Endothelial cell of umbilical vein (primary cell): ENCODE results near the gene SLC6A20. TPM values are rescaled to one million over a fixed set of nuclear protein-coding genes. Genes with fewer than 3 reads are reported as not detected.

Experiments
- BruUV-seq: library from RNA; stranded (reverse); fragments of 400-500 nt; replicated peaks from 2 replicates; lab custom pipeline; 2021; lab: Mats Ljungman, UMichigan
- CTCF ChIA-PET: fragments of 300-600, 350-600 bp; sonication (Branson Sonifier 250); formaldehyde crosslinking; loops from one replicate; lab custom pipeline; 2021; ENCODE audit warnings: antibody characterized with exemption, inconsistent platforms; lab: Charles Lee
- POLR2A ChIA-PET: fragments of 300-600, 350-600 bp; sonication (Branson Sonifier 250); formaldehyde crosslinking; loops from one replicate; lab custom pipeline; 2021; ENCODE audit warnings: antibody characterized with exemption, inconsistent platforms; lab: Charles Lee
- DNase-seq: peaks from one replicate; pipeline ENCODE4 v3.0.0-alpha.2; 2011; ENCODE audit warnings: low read depth, low spot score
- FAIRE-seq: peaks from 2 replicates; lab custom pipeline; 2011; peaks lifted over from hg19 to GRCh38; lab: Jason Lieb, UNC
- H2AFZ ChIP-seq: 2 replicates; pipeline ENCODE4 v1.6.0; 2012; ENCODE audit warnings: low read depth, low read length, control low read depth, inconsistent platforms
- H3K27ac ChIP-seq: 2 replicates; pipeline ENCODE4 v1.5.1; 2011; ENCODE audit warnings: low read depth, mild to moderate bottlenecking, control low read depth, low read length, moderate library complexity; ENCODE audit not compliant: insufficient read depth
- H3K27me3 ChIP-seq, 2 experiments: 2 replicates each; pipeline versions ENCODE4 v1.6.0 to v1.6.1; 2011; ENCODE audit warnings: low read length in 2 of 2, mixed read lengths in 1 of 2; ENCODE audit not compliant: control insufficient read depth in 2 of 2, insufficient read depth in 2 of 2
- H3K36me3 ChIP-seq, 2 experiments: 2 replicates in 1 of 2; 3 replicates in 1 of 2; pipeline ENCODE4 v1.5.1; 2011; ENCODE audit warnings: low read length in 2 of 2, mild to moderate bottlenecking in 1 of 2, moderate library complexity in 1 of 2; ENCODE audit not compliant: control insufficient read depth in 2 of 2, insufficient read depth in 2 of 2; ENCODE audit errors: extremely low read depth in 1 of 2
- H3K4me1 ChIP-seq: 3 replicates; pipeline ENCODE4 v1.5.1; 2011; ENCODE audit warnings: mild to moderate bottlenecking, low read length; ENCODE audit not compliant: control insufficient read depth, insufficient read depth; ENCODE audit errors: extremely low read depth
- H3K4me2 ChIP-seq: 2 replicates; pipeline ENCODE4 v1.6.1; 2011; ENCODE audit warnings: low read length, control low read depth, mixed read lengths; ENCODE audit not compliant: insufficient read depth
- H3K4me3 ChIP-seq, 3 experiments: fragments of 200-600 bp in 1 of 3; sonication (generic), shearing (Covaris generic) in 1 of 3; replicated peaks in 1 of 3; 2 replicates each; pipeline ENCODE4 v1.5.1; 2011 to 2016; ENCODE audit warnings: control low read depth in 3 of 3, low read length in 3 of 3, mild to moderate bottlenecking in 2 of 3, inconsistent platforms in 1 of 3, low read depth in 1 of 3, moderate library complexity in 1 of 3; ENCODE audit not compliant: insufficient read depth in 1 of 3
- H3K79me2 ChIP-seq: 2 replicates; pipeline ENCODE4 v1.6.0; 2012; ENCODE audit warnings: low read length, inconsistent platforms; ENCODE audit not compliant: control insufficient read depth, insufficient read depth
- H3K9ac ChIP-seq: replicated peaks from 2 replicates; pipeline ENCODE3; 2011; ENCODE audit warnings: low read length, control low read depth; ENCODE audit not compliant: insufficient read depth; ENCODE audit errors: extremely low read depth
- H3K9me1 ChIP-seq: replicated peaks from 3 replicates; pipeline ENCODE4 v1.6.0; 2011; ENCODE audit warnings: mild to moderate bottlenecking, low read length; ENCODE audit not compliant: control insufficient read depth, insufficient read depth; ENCODE audit errors: extremely low read depth
- H3K9me3 ChIP-seq: replicated peaks from 2 replicates; pipeline ENCODE4 v1.5.1; 2012; ENCODE audit warnings: low read length, inconsistent platforms; ENCODE audit not compliant: control insufficient read depth, insufficient read depth
- H4K20me1 ChIP-seq: replicated peaks from 2 replicates; pipeline ENCODE3; 2011; ENCODE audit warnings: mild to moderate bottlenecking, low read length; ENCODE audit not compliant: control insufficient read depth, insufficient read depth; ENCODE audit errors: extremely low read depth
- CTCF ChIP-seq, 2 donors: IDR thresholded peaks; 1 replicate in 1 of 2; 2 replicates in 1 of 2; pipeline ENCODE4 v1.5.1; 2011; ENCODE audit warnings: low read length in 2 of 2, mild to moderate bottlenecking in 2 of 2, moderate library complexity in 2 of 2, control low read depth in 1 of 2, inconsistent platforms in 1 of 2, low read depth in 1 of 2; ENCODE audit not compliant: insufficient read depth in 1 of 2; ENCODE audit errors: extremely low read depth in 1 of 2
- EZH2 ChIP-seq: IDR thresholded peaks from 2 replicates; pipeline ENCODE4 v1.6.1; 2012; ENCODE audit warnings: borderline replicate concordance, low read depth, mild to moderate bottlenecking, moderate library complexity, low read length, inconsistent platforms; ENCODE audit not compliant: severe bottlenecking
- FOS ChIP-seq: IDR thresholded peaks from 2 replicates; pipeline ENCODE4 v1.6.1; 2011; ENCODE audit warnings: mild to moderate bottlenecking, low read length, moderate library complexity, borderline replicate concordance; ENCODE audit not compliant: insufficient read depth
- JUN ChIP-seq: IDR thresholded peaks from 2 replicates; pipeline ENCODE4 v1.6.1; 2011; ENCODE audit warnings: borderline replicate concordance, low read depth; ENCODE audit not compliant: insufficient read length, insufficient read depth
- MAX ChIP-seq: IDR thresholded peaks from 2 replicates; pipeline ENCODE4 v1.6.1; 2011; ENCODE audit not compliant: insufficient read depth, insufficient read length
- POLR2A ChIP-seq: IDR thresholded peaks from 2 replicates; pipeline ENCODE4 v1.6.1; 2012; ENCODE audit warnings: low read depth, mild to moderate bottlenecking, control low read depth, low read length
- POLR2AphosphoS5 ChIP-seq: IDR thresholded peaks from 2 replicates; pipeline ENCODE4 v1.6.1; 2012; ENCODE audit warnings: low read depth, mild to moderate bottlenecking, control low read depth, low read length, moderate library complexity; ENCODE audit not compliant: insufficient read depth
- dilution Hi-C: fragments of 300-500 bp; cut with MboI; formaldehyde crosslinking; loops from one replicate; pipeline ENCODE4 v1.15.0; 2019; ENCODE audit warnings: low sequenced_read_pairs; ENCODE audit not compliant: extremely low pct_ligation_motif_present
- intact Hi-C: fragments of 100-400 bp; cut with micrococcal nuclease; formaldehyde crosslinking; loops from one replicate; pipeline ENCODE4 v1.10.0; 2022
- polyA plus RNA-seq, 4 experiments: library from polyadenylated mRNA; depleted of rRNA in 3 of 4; stranded (reverse) in 3 of 4; unstranded in 1 of 4; fragments of >200 nt; gene quantifications; 2 replicates each; pipeline versions ENCODE4 v1.2.1 to v1.2.3, GENCODE V29; 2011 to 2012; ENCODE audit warnings: missing spikeins in 1 of 4
- total RNA-seq: library from RNA; stranded (reverse); gene quantifications from 2 replicates; pipeline ENCODE4 v1.2.3, GENCODE V29; 2021

Gene SLC6A20
- total and polyA plus RNA-seq, 2 donors (not counting 3 experiments of a cell fraction or from before 2014, with no cell fraction given) = not detected

GRCh38 chr3:45756055-45756454 lies 40.3 kb downstream of the SLC6A20 start:
- no peak overlapping the region for H2AFZ ChIP-seq
- H3K79me2 ChIP-seq = no peaks in the 10 kb centered on the region
- no peak for FAIRE-seq
- BruUV-seq = no TSS peak
- H3K36me3 ChIP-seq = no peaks in the 10 kb centered on the region
- POLR2A ChIA-PET = no interaction called here
- no peak for DNase-seq
- H3K27ac ChIP-seq = no peak overlapping the region
- H3K4me2 ChIP-seq = no peak overlapping the region
- no peaks in the 10 kb centered on the region for H3K9me3 ChIP-seq
- H4K20me1 ChIP-seq = no peaks in the 10 kb centered on the region
- H3K9me1 ChIP-seq = no peaks in the 10 kb centered on the region
- no peaks in the 10 kb centered on the region for H3K27me3 ChIP-seq
- H3K4me1 ChIP-seq = no peaks in the 10 kb centered on the region
- dilution Hi-C loops = no loop called here
- intact Hi-C loops = no loop called here
- CTCF ChIA-PET = interaction anchor here (1.2 kb wide), 1 partner anchor 77 kb away, joined by 3 read pairs; no protein-coding TSS in a partner anchor
- no peak overlapping the region for H3K4me3 ChIP-seq
- no peak for TF ChIP-seq MAX
- no peak overlapping the region for H3K9ac ChIP-seq

- CTCF ChIA-PET = no interaction called here
Observed at GRCh38 chr3:45754461-45754860, 41.9 kb downstream of the SLC6A20 start.

More at GRCh38 chr3:45754461-45754860, 41.9 kb downstream of the SLC6A20 start:
- BruUV-seq = no TSS peak
- no peaks in the 10 kb centered on the region for H3K9me1 ChIP-seq
- H3K4me3 ChIP-seq = no peak overlapping the region
- FAIRE-seq (no peak), DNase-seq (no peak)
- intact Hi-C loops = no loop called here
- dilution Hi-C loops = no loop called here
- no peaks in the 10 kb centered on the region for H3K36me3 ChIP-seq
- no peak overlapping the region for H3K27ac ChIP-seq
- no peaks in the 10 kb centered on the region for H3K79me2 ChIP-seq
- H3K9me3 ChIP-seq = no peaks in the 10 kb centered on the region
- POLR2A ChIA-PET = no interaction called here
- no peaks in the 10 kb centered on the region for H4K20me1 ChIP-seq
- no peak overlapping the region for H3K9ac ChIP-seq
- H3K27me3 ChIP-seq = no peaks in the 10 kb centered on the region
- no peak overlapping the region for H2AFZ ChIP-seq
- no peak for TF ChIP-seq MAX
- TF ChIP-seq FOS = no peak
- TF ChIP-seq POLR2AphosphoS5 = no peak
- TF ChIP-seq EZH2 = no peak
- TF ChIP-seq JUN = no peak
- no peak for TF ChIP-seq CTCF (IDR thresholded peaks at IDR 0.05; ENCODE audit: extremely low read depth in 1 of 2, insufficient read depth in 1 of 2, low read depth in 1 of 2, low read length in 2 of 2)
- no peak for TF ChIP-seq POLR2A
- no peak overlapping the region for H3K4me2 ChIP-seq
- H3K4me1 ChIP-seq = no peaks in the 10 kb centered on the region
